ENCODE measurements around the gene TSPAN33. TPM values are rescaled to one million over a fixed set of nuclear protein-coding genes. Genes with fewer than 3 reads are reported as not detected.

The TSPAN33 gene
- total and polyA plus RNA-seq, 2 of the 13 experiments (the other 11 are each of a cell fraction or from before 2014, with no cell fraction given): 15.3 to 16.5 TPM

DNA sequence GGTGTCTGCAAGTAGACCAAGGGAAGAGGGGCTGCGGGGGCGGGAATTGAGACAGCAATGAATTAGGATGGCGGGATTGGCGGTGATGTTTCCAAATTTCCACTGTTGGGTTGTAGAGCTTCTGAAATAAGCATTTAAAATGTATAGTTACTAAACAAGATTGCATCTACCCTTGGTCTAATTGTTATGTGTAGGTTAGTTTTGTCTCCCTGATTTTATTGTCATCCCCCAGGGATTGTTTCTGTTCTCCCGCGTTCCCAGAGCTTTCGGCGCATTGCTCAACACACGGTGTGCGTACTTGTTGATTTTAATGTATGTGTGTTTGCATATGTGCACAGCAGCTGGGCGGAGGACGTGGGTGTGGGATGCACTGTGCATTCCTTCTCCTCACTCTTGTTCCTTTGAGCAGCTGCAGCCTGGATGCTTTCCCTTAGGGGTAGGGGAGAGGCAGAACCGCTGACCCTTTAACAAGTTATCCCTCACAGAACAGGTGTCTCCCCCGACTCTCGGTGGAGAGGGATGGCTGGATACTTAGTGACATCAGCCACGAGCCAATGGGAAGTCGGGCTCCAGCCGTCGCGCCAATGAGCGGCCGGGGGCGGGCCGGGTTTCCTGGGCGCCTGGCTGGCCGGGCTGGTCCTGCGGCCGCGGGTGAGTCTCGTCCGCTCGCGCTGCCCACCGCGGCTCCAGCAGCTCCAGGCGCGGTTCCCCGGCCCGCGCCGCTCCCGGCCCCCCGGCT is at the start of gene TSPAN33 (continued):
- TF ChIP-seq, protein P1, sequence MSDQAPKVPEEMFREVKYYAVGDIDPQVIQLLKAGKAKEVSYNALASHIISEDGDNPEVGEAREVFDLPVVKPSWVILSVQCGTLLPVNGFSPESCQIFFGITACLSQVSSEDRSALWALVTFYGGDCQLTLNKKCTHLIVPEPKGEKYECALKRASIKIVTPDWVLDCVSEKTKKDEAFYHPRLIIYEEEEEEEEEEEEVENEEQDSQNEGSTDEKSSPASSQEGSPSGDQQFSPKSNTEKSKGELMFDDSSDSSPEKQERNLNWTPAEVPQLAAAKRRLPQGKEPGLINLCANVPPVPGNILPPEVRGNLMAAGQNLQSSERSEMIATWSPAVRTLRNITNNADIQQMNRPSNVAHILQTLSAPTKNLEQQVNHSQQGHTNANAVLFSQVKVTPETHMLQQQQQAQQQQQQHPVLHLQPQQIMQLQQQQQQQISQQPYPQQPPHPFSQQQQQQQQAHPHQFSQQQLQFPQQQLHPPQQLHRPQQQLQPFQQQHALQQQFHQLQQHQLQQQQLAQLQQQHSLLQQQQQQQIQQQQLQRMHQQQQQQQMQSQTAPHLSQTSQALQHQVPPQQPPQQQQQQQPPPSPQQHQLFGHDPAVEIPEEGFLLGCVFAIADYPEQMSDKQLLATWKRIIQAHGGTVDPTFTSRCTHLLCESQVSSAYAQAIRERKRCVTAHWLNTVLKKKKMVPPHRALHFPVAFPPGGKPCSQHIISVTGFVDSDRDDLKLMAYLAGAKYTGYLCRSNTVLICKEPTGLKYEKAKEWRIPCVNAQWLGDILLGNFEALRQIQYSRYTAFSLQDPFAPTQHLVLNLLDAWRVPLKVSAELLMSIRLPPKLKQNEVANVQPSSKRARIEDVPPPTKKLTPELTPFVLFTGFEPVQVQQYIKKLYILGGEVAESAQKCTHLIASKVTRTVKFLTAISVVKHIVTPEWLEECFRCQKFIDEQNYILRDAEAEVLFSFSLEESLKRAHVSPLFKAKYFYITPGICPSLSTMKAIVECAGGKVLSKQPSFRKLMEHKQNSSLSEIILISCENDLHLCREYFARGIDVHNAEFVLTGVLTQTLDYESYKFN (CRISPR knock-in tag; conservative IDR thresholded peaks at IDR 0.05): no peak
- TF ChIP-seq ZMYM2 (CRISPR knock-in tag; IDR thresholded peaks at IDR 0.05) (no peak), TOPORS (CRISPR knock-in tag; IDR thresholded peaks at IDR 0.05) (no peak), ISX (CRISPR knock-in tag; conservative IDR thresholded peaks at IDR 0.05) (no peak), ZNF510 (CRISPR knock-in tag; IDR thresholded peaks at IDR 0.05; ENCODE audit: low read depth) (0 out of 2 replicates have a peak, but pooled peaks have one; percentile 27), ZNF205 (CRISPR knock-in tag; IDR thresholded peaks at IDR 0.05) (no peak), ZBTB8A (CRISPR knock-in tag; IDR thresholded peaks at IDR 0.05; ENCODE audit: borderline replicate concordance, low read depth) (no peak), ATF1 (CRISPR knock-in tag; IDR thresholded peaks at IDR 0.05) (no peak), ARNT2 (CRISPR knock-in tag; IDR thresholded peaks at IDR 0.05; ENCODE audit: low read depth) (no peak), ZNF501 (CRISPR knock-in tag; IDR thresholded peaks at IDR 0.05) (0 out of 2 replicates have a peak, but pooled peaks have one; percentile 30), CCAR2 (optimal IDR thresholded peaks at IDR 0.05; ENCODE audit: low read depth, low read length) (no peak), ZNF775 (CRISPR knock-in tag; IDR thresholded peaks at IDR 0.05; ENCODE audit: borderline replicate concordance) (no peak), HOXA7 (CRISPR knock-in tag; IDR thresholded peaks at IDR 0.05) (no peak), ATRX (CRISPR knock-in tag; IDR thresholded peaks at IDR 0.05; ENCODE audit: borderline replicate concordance) (no peak), ZFP36L1 (CRISPR knock-in tag; IDR thresholded peaks at IDR 0.05) (no peak), FOXC1 (CRISPR knock-in tag; IDR thresholded peaks at IDR 0.05; ENCODE audit: borderline replicate concordance) (no peak), WIZ (CRISPR knock-in tag; IDR thresholded peaks at IDR 0.05) (no peak; the same call in 1 of the 2 replicates)
- TF ChIP-seq, protein P2, sequence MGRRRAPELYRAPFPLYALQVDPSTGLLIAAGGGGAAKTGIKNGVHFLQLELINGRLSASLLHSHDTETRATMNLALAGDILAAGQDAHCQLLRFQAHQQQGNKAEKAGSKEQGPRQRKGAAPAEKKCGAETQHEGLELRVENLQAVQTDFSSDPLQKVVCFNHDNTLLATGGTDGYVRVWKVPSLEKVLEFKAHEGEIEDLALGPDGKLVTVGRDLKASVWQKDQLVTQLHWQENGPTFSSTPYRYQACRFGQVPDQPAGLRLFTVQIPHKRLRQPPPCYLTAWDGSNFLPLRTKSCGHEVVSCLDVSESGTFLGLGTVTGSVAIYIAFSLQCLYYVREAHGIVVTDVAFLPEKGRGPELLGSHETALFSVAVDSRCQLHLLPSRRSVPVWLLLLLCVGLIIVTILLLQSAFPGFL (CRISPR knock-in tag; IDR thresholded peaks at IDR 0.05): no peak
- TF ChIP-seq, protein P3, sequence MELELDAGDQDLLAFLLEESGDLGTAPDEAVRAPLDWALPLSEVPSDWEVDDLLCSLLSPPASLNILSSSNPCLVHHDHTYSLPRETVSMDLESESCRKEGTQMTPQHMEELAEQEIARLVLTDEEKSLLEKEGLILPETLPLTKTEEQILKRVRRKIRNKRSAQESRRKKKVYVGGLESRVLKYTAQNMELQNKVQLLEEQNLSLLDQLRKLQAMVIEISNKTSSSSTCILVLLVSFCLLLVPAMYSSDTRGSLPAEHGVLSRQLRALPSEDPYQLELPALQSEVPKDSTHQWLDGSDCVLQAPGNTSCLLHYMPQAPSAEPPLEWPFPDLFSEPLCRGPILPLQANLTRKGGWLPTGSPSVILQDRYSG (CRISPR knock-in tag; IDR thresholded peaks at IDR 0.05): no peak
- TF ChIP-seq, protein P4, sequence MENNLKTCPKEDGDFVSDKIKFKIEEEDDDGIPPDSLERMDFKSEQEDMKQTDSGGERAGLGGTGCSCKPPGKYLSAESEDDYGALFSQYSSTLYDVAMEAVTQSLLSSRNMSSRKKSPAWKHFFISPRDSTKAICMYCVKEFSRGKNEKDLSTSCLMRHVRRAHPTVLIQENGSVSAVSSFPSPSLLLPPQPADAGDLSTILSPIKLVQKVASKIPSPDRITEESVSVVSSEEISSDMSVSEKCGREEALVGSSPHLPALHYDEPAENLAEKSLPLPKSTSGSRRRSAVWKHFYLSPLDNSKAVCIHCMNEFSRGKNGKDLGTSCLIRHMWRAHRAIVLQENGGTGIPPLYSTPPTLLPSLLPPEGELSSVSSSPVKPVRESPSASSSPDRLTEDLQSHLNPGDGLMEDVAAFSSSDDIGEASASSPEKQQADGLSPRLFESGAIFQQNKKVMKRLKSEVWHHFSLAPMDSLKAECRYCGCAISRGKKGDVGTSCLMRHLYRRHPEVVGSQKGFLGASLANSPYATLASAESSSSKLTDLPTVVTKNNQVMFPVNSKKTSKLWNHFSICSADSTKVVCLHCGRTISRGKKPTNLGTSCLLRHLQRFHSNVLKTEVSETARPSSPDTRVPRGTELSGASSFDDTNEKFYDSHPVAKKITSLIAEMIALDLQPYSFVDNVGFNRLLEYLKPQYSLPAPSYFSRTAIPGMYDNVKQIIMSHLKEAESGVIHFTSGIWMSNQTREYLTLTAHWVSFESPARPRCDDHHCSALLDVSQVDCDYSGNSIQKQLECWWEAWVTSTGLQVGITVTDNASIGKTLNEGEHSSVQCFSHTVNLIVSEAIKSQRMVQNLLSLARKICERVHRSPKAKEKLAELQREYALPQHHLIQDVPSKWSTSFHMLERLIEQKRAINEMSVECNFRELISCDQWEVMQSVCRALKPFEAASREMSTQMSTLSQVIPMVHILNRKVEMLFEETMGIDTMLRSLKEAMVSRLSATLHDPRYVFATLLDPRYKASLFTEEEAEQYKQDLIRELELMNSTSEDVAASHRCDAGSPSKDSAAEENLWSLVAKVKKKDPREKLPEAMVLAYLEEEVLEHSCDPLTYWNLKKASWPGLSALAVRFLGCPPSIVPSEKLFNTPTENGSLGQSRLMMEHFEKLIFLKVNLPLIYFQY (CRISPR knock-in tag; IDR thresholded peaks at IDR 0.05; ENCODE audit: borderline replicate concordance): no peak

Measured in HepG2 (cell line).